MM.1S (cell line): ENCODE results near the gene DLGAP1.

ENCODE experiments used
- DNase-seq: peaks from one replicate; pipeline ENCODE4 v3.0.0-alpha.2; 2015
- H2AFZ ChIP-seq: fragments of 300-600 bp; sonication (generic); 2 replicates; pipeline ENCODE4 v1.6.0; 2016; ENCODE audit warnings: antibody characterized with exemption, low read length
- H3F3A ChIP-seq: fragments of 300-600 bp; sonication (generic); 2 replicates; pipeline ENCODE4 v1.6.1; 2016; ENCODE audit warnings: mild to moderate bottlenecking, antibody characterized with exemption, low read length, moderate library complexity, mixed read lengths; ENCODE audit not compliant: insufficient read depth
- H3K27ac ChIP-seq: fragments of 300-600 bp; sonication (generic); 2 replicates; pipeline ENCODE4 v1.5.1; 2016; ENCODE audit warnings: mild to moderate bottlenecking, low read length
- H3K27me3 ChIP-seq: fragments of 300-600 bp; sonication (generic); replicated peaks from 2 replicates; pipeline ENCODE4 v1.6.0; 2016; ENCODE audit warnings: low read length; ENCODE audit not compliant: insufficient read depth
- H3K36me3 ChIP-seq: fragments of 300-600 bp; sonication (generic); replicated peaks from 2 replicates; pipeline ENCODE4 v1.6.1; 2016; ENCODE audit warnings: mild to moderate bottlenecking, low read length, mixed read lengths; ENCODE audit not compliant: insufficient read depth
- H3K4me1 ChIP-seq: fragments of 300-600 bp; sonication (generic); 2 replicates; pipeline ENCODE4 v1.6.1; 2016; ENCODE audit warnings: low read length, mixed read lengths
- H3K4me2 ChIP-seq: fragments of 300-600 bp; sonication (generic); 2 replicates; pipeline ENCODE4 v1.6.0; 2016; ENCODE audit warnings: low read depth, low read length
- H3K4me3 ChIP-seq: fragments of 300-600 bp; sonication (generic); 2 replicates; pipeline ENCODE4 v1.5.1; 2016; ENCODE audit warnings: low read length, mixed read lengths
- H3K79me2 ChIP-seq: fragments of 300-600 bp; sonication (generic); 2 replicates; pipeline ENCODE4 v1.6.1; 2016; ENCODE audit warnings: mixed run types, low read length, mixed read lengths
- H3K9ac ChIP-seq: fragments of 300-600 bp; sonication (generic); 2 replicates; pipeline ENCODE4 v1.6.1; 2016; ENCODE audit warnings: low read length, mixed read lengths
- H3K9me2 ChIP-seq: fragments of 300-600 bp; sonication (generic); replicated peaks from 2 replicates; pipeline ENCODE4 v1.6.1; 2016; ENCODE audit warnings: mild to moderate bottlenecking, low read length, mixed read lengths; ENCODE audit not compliant: insufficient read depth
- H3K9me3 ChIP-seq: fragments of 300-600 bp; sonication (generic); replicated peaks from 2 replicates; pipeline ENCODE4 v1.6.1; 2016; ENCODE audit warnings: mild to moderate bottlenecking, low read length, mixed read lengths; ENCODE audit not compliant: insufficient read depth
- H4K20me1 ChIP-seq: fragments of 300-600 bp; sonication (generic); 2 replicates; pipeline ENCODE4 v1.6.1; 2016; ENCODE audit warnings: mild to moderate bottlenecking, low read length, moderate library complexity, mixed read lengths; ENCODE audit not compliant: insufficient read depth
- CTCF ChIP-seq: fragments of 300-600 bp; sonication (generic); IDR thresholded peaks from 2 replicates; pipeline ENCODE4 v1.5.1; 2016; ENCODE audit warnings: antibody characterized with exemption, low read length, mixed read lengths
- EZH2 ChIP-seq: fragments of 300-600 bp; sonication (generic); optimal IDR thresholded peaks from 2 replicates; pipeline ENCODE3; 2017; ENCODE audit warnings: low read depth, mild to moderate bottlenecking, antibody characterized with exemption, low read length, mixed read lengths
- EZH2phosphoT487 ChIP-seq: fragments of 300-600 bp; sonication (generic); IDR thresholded peaks from 2 replicates; pipeline ENCODE4 v1.6.1; 2018; ENCODE audit warnings: antibody characterized with exemption, low read length

Gene DLGAP1

GRCh38 chr18:3715231-3716080 lies 739.7 kb downstream of the DLGAP1 start:
- no peak overlapping the region for H3K9ac ChIP-seq
- no peak overlapping the region for H3K4me3 ChIP-seq
- no peak for TF ChIP-seq CTCF
- no peak for TF ChIP-seq EZH2phosphoT487
- TF ChIP-seq EZH2: no peak
- peak; percentile 14 for DNase-seq
- no peaks in the 10 kb centered on the region for H3K79me2 ChIP-seq
- H3K9me3 ChIP-seq: no peaks in the 10 kb centered on the region
- no peaks in the 10 kb centered on the region for H3K9me2 ChIP-seq
- H3K27ac ChIP-seq: no peak overlapping the region
- H3K4me1 ChIP-seq: no peaks in the 10 kb centered on the region
- H4K20me1 ChIP-seq: no peaks in the 10 kb centered on the region
- H2AFZ ChIP-seq: no peak overlapping the region
- no peak overlapping the region for H3K4me2 ChIP-seq
- no peaks in the 10 kb centered on the region for H3K27me3 ChIP-seq
- no peaks in the 10 kb centered on the region for H3F3A ChIP-seq
- no peaks in the 10 kb centered on the region for H3K36me3 ChIP-seq

GRCh38 chr18:3713708-3714107 lies 741.4 kb downstream of the DLGAP1 start:
- no peaks in the 10 kb centered on the region for H3K9me2 ChIP-seq

GRCh38 chr18:3713166-3713565 lies 741.9 kb downstream of the DLGAP1 start:
- Histone ChIP-seq H3K36me3 (no peaks in the 10 kb centered on the region), H3K4me3 (no peak overlapping the region), H3K4me2 (no peak overlapping the region), H3K9ac (no peak overlapping the region), H3K9me2 (no peaks in the 10 kb centered on the region), H3K27ac (no peak overlapping the region), H4K20me1 (no peaks in the 10 kb centered on the region), H3F3A (no peaks in the 10 kb centered on the region), H3K79me2 (no peaks in the 10 kb centered on the region), H3K27me3 (no peaks in the 10 kb centered on the region), H2AFZ (no peak overlapping the region), H3K4me1 (no peaks in the 10 kb centered on the region), H3K9me3 (no peaks in the 10 kb centered on the region)
- TF ChIP-seq EZH2 (no peak), EZH2phosphoT487 (no peak), CTCF (no peak)
- DNase-seq: no peak

More at GRCh38 chr18:3713708-3714107, 741.4 kb downstream of the DLGAP1 start:
- Histone ChIP-seq H3K4me2 (no peak overlapping the region), H2AFZ (no peak overlapping the region), H3K9ac (no peak overlapping the region), H3K36me3 (no peaks in the 10 kb centered on the region), H4K20me1 (no peaks in the 10 kb centered on the region), H3K27ac (no peak overlapping the region), H3K4me3 (no peak overlapping the region), H3K4me1 (no peaks in the 10 kb centered on the region), H3F3A (no peaks in the 10 kb centered on the region), H3K27me3 (no peaks in the 10 kb centered on the region), H3K9me3 (no peaks in the 10 kb centered on the region), H3K79me2 (no peaks in the 10 kb centered on the region)
- no peak for TF ChIP-seq EZH2
- no peak for TF ChIP-seq EZH2phosphoT487
- TF ChIP-seq CTCF: no peak
- no peak for DNase-seq
